Right lobe of liver (tissue), 6 donors: ENCODE measurements around the gene CATSPER1. TPM values are rescaled to one million over a fixed set of nuclear protein-coding genes. Genes with fewer than 3 reads are reported as not detected.

Experiments used
- ATAC-seq, 4 donors: fragments of 200-7000 bp; cut with Tn5 transposase; one replicate each; pipeline ENCODE4 v1.9.1; 2020; ENCODE audit warnings: mild to moderate bottlenecking in 4 of 4, moderate library complexity in 4 of 4
- DNase-seq, 3 donors: peaks; one replicate each; pipeline ENCODE4 v3.0.0-alpha.2; 2020
- H3K27ac ChIP-seq, 3 donors: fragments of 200-600 bp; one replicate each; pipeline ENCODE4 v1.8.0; 2022
- H3K27me3 ChIP-seq, 2 donors: fragments of 200-600 bp; one replicate each; pipeline ENCODE4 v1.8.0; 2022
- H3K36me3 ChIP-seq, 4 donors: fragments of 200-600 bp; sonication (generic) in 1 of 4; one replicate each; pipeline versions ENCODE4 v1.5.1 to v1.8.0; 2017 to 2022; ENCODE audit warnings: control low read depth in 1 of 4
- H3K4me1 ChIP-seq, 4 donors: fragments of 200-600 bp; sonication (generic) in 1 of 4; one replicate each; pipeline versions ENCODE4 v1.5.1 to v1.8.0; 2017 to 2022; ENCODE audit warnings: control low read depth in 1 of 4
- H3K4me3 ChIP-seq, 3 donors: fragments of 200-600 bp; one replicate each; pipeline ENCODE4 v1.8.0; 2022
- H3K9me3 ChIP-seq, 4 donors: fragments of 200-600 bp; sonication (generic) in 1 of 4; one replicate each; pipeline versions ENCODE4 v1.5.1 to v1.8.0; 2017 to 2022; ENCODE audit warnings: control low read depth in 1 of 4
- POLR2A ChIP-seq: fragments of 450-650 bp; IDR thresholded peaks from one replicate; pipeline ENCODE4 v1.6.1; 2017; ENCODE audit warnings: antibody characterized with exemption, mild to moderate bottlenecking
- WGBS: methylation state at CpG from one replicate; pipeline ENCODE4 v1.1.6; 2018; ENCODE audit warnings: low coverage, low lambda C conversion rate; ENCODE audit not compliant: insufficient coverage; ENCODE audit errors: missing lambda C conversion rate; 5-methylcytosine and 5-hydroxymethylcytosine counted together
- intact Hi-C, 2 donors: fragments of 100-400 bp; cut with DNase I; formaldehyde crosslinking; loops; one replicate each; pipeline versions ENCODE4 v1.11.2 to v1.14.1; 2022
- total RNA-seq, 6 experiments: library from RNA; depleted of rRNA in 2 of 6; stranded (reverse); fragments of >200 nt in 2 of 6; fragmentation: NEBNext Ultra II Directional in 3 of 6; extraction: Animal tissue kit (Norgen Biotek cat#: 25700) in 3 of 6; gene quantifications; one replicate each; pipeline versions ENCODE4 v1.1.0 to v1.2.4, GENCODE V29; 2016 to 2023
- TF ChIP-seq, protein P1 (sequence below), 4 donors: fragments of 200-600 bp in 3 of 4; fragments of 450-650 bp in 1 of 4; IDR thresholded peaks; one replicate each; pipeline versions ENCODE4 v1.5.1 to v1.8.0; 2016 to 2022; ENCODE audit warnings: antibody characterized with exemption in 4 of 4, mild to moderate bottlenecking in 2 of 4
- donor health status: DM: no; HTN: yes; CAD: no.
- donor health status: DM: no; HTN: no; CAD: no.
- donor health status: DM: no; HTN: no; CAD: no.
- donor health status: DM: no; HTN: yes; CAD: no.
- donor health status: DM: no; HTN: yes; CAD: no.

CATSPER1 gene
- total RNA-seq, 6 experiments from 2014 or later, result not detected

- Histone ChIP-seq H3K4me1 (peaks cover 0 to 24% (median 6%) of the 10 kb centered on the region in 4 donors), H3K27ac (peak within 1 kb of the TSS; percentile 27 to 78 (median 72)), H3K4me3 (peak within 1 kb of the TSS; percentile 61 to 97 (median 80)), H3K27me3 (no peaks in the 10 kb centered on the region), H3K9me3 (no peaks in the 10 kb centered on the region), H3K36me3 (peaks cover 10 to 25% (median 18%) of the 10 kb centered on the region in 4 donors)
- WGBS, result 0% methylated on average over 20 of the region's 84 CpGs
- TF ChIP-seq, protein P1, sequence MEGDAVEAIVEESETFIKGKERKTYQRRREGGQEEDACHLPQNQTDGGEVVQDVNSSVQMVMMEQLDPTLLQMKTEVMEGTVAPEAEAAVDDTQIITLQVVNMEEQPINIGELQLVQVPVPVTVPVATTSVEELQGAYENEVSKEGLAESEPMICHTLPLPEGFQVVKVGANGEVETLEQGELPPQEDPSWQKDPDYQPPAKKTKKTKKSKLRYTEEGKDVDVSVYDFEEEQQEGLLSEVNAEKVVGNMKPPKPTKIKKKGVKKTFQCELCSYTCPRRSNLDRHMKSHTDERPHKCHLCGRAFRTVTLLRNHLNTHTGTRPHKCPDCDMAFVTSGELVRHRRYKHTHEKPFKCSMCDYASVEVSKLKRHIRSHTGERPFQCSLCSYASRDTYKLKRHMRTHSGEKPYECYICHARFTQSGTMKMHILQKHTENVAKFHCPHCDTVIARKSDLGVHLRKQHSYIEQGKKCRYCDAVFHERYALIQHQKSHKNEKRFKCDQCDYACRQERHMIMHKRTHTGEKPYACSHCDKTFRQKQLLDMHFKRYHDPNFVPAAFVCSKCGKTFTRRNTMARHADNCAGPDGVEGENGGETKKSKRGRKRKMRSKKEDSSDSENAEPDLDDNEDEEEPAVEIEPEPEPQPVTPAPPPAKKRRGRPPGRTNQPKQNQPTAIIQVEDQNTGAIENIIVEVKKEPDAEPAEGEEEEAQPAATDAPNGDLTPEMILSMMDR (IDR thresholded peaks at IDR 0.05), result no peak
- peak; percentile 60 for TF ChIP-seq POLR2A
- DNase-seq (peak; percentile 99 to 100 (median 99)), ATAC-seq (peak; percentile 95 to 98 (median 96))
- intact Hi-C loops, result no loop called here
Observed at GRCh38 chr11:66051766-66052663, 25.7 kb upstream of the CATSPER1 start, which contains the start of gene SF3B2. Gene SF3B2, plus strand, starts transcription at chr11:66052364. Its CDS starts 21 bp downstream, at chr11:66052385.

DNA sequence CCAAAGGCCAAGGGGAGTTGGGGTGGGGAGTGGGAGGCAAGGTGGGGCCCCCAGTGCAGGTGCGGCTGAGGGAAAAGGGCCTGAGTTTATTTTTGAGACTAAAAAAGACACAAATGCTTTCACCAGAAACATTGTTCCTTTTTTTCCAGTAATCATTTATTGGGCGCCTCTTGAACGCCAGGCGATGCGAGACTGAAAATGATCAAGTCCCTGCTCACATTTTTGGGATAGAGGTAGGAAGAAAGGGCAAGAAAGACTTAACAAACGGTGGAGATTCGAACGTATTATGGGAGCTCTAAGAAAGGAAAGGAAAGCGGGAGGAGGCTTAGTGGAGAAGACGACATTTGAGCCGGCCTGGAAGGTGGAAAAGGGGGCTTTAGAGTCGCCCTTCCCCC lies 25.1 kb upstream of the CATSPER1 start:
- peak overlapping the region; percentile 61 to 97 (median 80) for H3K4me3 ChIP-seq
- H3K27ac ChIP-seq, result peak overlapping the region; percentile 27 to 78 (median 72)
- ATAC-seq, result no peak
- H3K9me3 ChIP-seq, result no peaks in the 10 kb centered on the region
- peaks cover 0 to 24% (median 6%) of the 10 kb centered on the region in 4 donors for H3K4me1 ChIP-seq
- WGBS, result 38% methylated on average over 11 of the region's 12 CpGs
- TF ChIP-seq POLR2A, result no peak
- H3K36me3 ChIP-seq, result peaks cover 5 to 19% (median 13%) of the 10 kb centered on the region in 4 donors
- intact Hi-C loops, result no loop called here
- DNase-seq, result no peak
- H3K27me3 ChIP-seq, result no peaks in the 10 kb centered on the region

GRCh38 chr11:66050581-66051231 lies 24.4 kb upstream of the CATSPER1 start:
- Histone ChIP-seq H3K4me3 (no peak overlapping the region), H3K27me3 (no peaks in the 10 kb centered on the region), H3K9me3 (no peaks in the 10 kb centered on the region), H3K27ac (no peak overlapping the region), H3K4me1 (peaks cover 0 to 20% (median 6%) of the 10 kb centered on the region in 4 donors), H3K36me3 (peaks cover 5 to 13% (median 10%) of the 10 kb centered on the region in 4 donors)
- intact Hi-C loops, result no loop called here
- TF ChIP-seq POLR2A, result no peak
- TF ChIP-seq, protein P1 (IDR thresholded peaks at IDR 0.05), result no peak
- ATAC-seq (no peak), DNase-seq (no peak)
- 51% methylated on average over 5 of the region's 5 CpGs for WGBS

GRCh38 chr11:66048547-66049323 lies 22.5 kb upstream of the CATSPER1 start, which contains the start of gene GAL3ST3:
Gene GAL3ST3, minus strand, starts transcription at chr11:66049161. Its CDS starts 3,746 bp downstream, at chr11:66045415.
- 29% methylated on average over 11 of the region's 39 CpGs for WGBS
- DNase-seq, result no peak

More at GRCh38 chr11:66048547-66049323, 22.5 kb upstream of the CATSPER1 start, which contains the start of gene GAL3ST3:
- H3K9me3 ChIP-seq, result no peaks in the 10 kb centered on the region
- H3K27ac ChIP-seq, result no peak within 1 kb of the TSS
- H3K4me1 ChIP-seq, result peaks cover 0 to 18% (median 3%) of the 10 kb centered on the region in 4 donors
- no peaks in the 10 kb centered on the region for H3K36me3 ChIP-seq
- ATAC-seq, result no peak
- intact Hi-C loops, result no loop called here
- no peaks in the 10 kb centered on the region for H3K27me3 ChIP-seq
- TF ChIP-seq POLR2A, result no peak
- H3K4me3 ChIP-seq, result no peak within 1 kb of the TSS
